Caco-2 (cell line): Measurements from ENCODE around the gene BAZ2B. TPM values are rescaled to one million over a fixed set of nuclear protein-coding genes. Genes with fewer than 3 reads are reported as not detected.

ENCODE experiments used
- BruUV-seq: library from RNA; stranded (reverse); fragments of 400-500 nt; replicated peaks from 2 replicates; lab custom pipeline; 2021; lab: Mats Ljungman, UMichigan
- CTCF ChIA-PET: fragments of 300-600 bp; sonication (Branson Sonifier 250); formaldehyde crosslinking; loops from one replicate; lab custom pipeline; 2022; ENCODE audit warnings: antibody characterized with exemption; lab: Charles Lee
- POLR2A ChIA-PET: fragments of 300-600 bp; sonication (Branson Sonifier 250); formaldehyde crosslinking; loops from one replicate; lab custom pipeline; 2022; ENCODE audit warnings: antibody characterized with exemption; lab: Charles Lee
- DNase-seq, 2 experiments: peaks; one replicate each; pipeline versions ENCODE4 v3.0.0 to v3.0.0-alpha.2; 2020 to 2022
- H3K27me3 ChIP-seq: replicated peaks from 2 replicates; pipeline ENCODE4 v1.6.0; 2011; ENCODE audit warnings: low read length; ENCODE audit not compliant: control insufficient read depth, insufficient read depth
- H3K36me3 ChIP-seq: 2 replicates; pipeline ENCODE4 v1.5.1; 2011; ENCODE audit warnings: low read length; ENCODE audit not compliant: control insufficient read depth, insufficient read depth
- H3K4me1 ChIP-seq: fragments of 250-450 bp; sonication (Bioruptor Pico); 2 replicates; pipeline ENCODE4 v1.5.1; 2020; ENCODE audit warnings: mild to moderate bottlenecking
- H3K4me3 ChIP-seq: 2 replicates; pipeline ENCODE4 v1.5.1; 2011; ENCODE audit warnings: low read depth, mild to moderate bottlenecking, control low read depth, low read length
- H3K9me3 ChIP-seq: fragments of 250-450 bp; sonication (Bioruptor Pico); 2 replicates; pipeline ENCODE4 v1.5.1; 2020; ENCODE audit warnings: mild to moderate bottlenecking, moderate library complexity
- H3K27ac Mint-ChIP-seq: one replicate; pipeline ENCODE4 v1.8.0; 2022; ENCODE audit warnings: mixed read lengths; ENCODE audit not compliant: unreplicated experiment
- H3K27me3 Mint-ChIP-seq: one replicate; pipeline ENCODE4 v1.8.0; 2022; ENCODE audit warnings: mixed read lengths; ENCODE audit not compliant: insufficient read depth, unreplicated experiment
- H3K36me3 Mint-ChIP-seq: one replicate; pipeline ENCODE4 v1.8.0; 2022; ENCODE audit warnings: mild to moderate bottlenecking, mixed read lengths; ENCODE audit not compliant: insufficient read depth, unreplicated experiment
- H3K4me1 Mint-ChIP-seq: one replicate; pipeline ENCODE4 v1.8.0; 2022; ENCODE audit warnings: low read depth, mixed read lengths; ENCODE audit not compliant: unreplicated experiment
- H3K4me3 Mint-ChIP-seq: one replicate; pipeline ENCODE4 v1.8.0; 2022; ENCODE audit warnings: mild to moderate bottlenecking, moderate library complexity, mixed read lengths; ENCODE audit not compliant: unreplicated experiment
- H3K9me3 Mint-ChIP-seq: one replicate; pipeline ENCODE4 v1.8.0; 2022; ENCODE audit warnings: mixed read lengths; ENCODE audit not compliant: unreplicated experiment
- CTCF ChIP-seq, 2 experiments: fragments of 200-600 bp in 1 of 2; IDR thresholded peaks; 1 replicate in 1 of 2; 2 replicates in 1 of 2; pipeline versions ENCODE4 v1.5.1 to v1.8.0; 2011 to 2022; ENCODE audit warnings: antibody characterized with exemption in 1 of 2, control low read depth in 1 of 2, inconsistent platforms in 1 of 2, low read depth in 1 of 2, low read length in 1 of 2, mild to moderate bottlenecking in 1 of 2, moderate library complexity in 1 of 2; ENCODE audit not compliant: insufficient read depth in 1 of 2, severe bottlenecking in 1 of 2, unreplicated experiment in 1 of 2
- intact Hi-C: fragments of 100-400 bp; cut with micrococcal nuclease; formaldehyde crosslinking; loops from one replicate; pipeline ENCODE4 v1.10.0; 2022; ENCODE audit not compliant: unreplicated experiment
- total RNA-seq: library from RNA; stranded (reverse); gene quantifications from 2 replicates; pipeline ENCODE4 v1.2.3, GENCODE V29; 2022

The BAZ2B gene
- total RNA-seq, 1 experiment from 2014 or later, result 32.9 TPM

- POLR2A ChIA-PET, result no interaction called here
- H3K4me3 ChIP-seq, result no peak overlapping the region
- Mint-ChIP-seq H3K27ac (no peak overlapping the region), H3K4me3 (no peak overlapping the region), H3K4me1 (no peaks in the 10 kb centered on the region), H3K36me3 (peaks cover 9% of the 10 kb centered on the region), H3K27me3 (no peaks in the 10 kb centered on the region), H3K9me3 (no peaks in the 10 kb centered on the region)
- intact Hi-C loops, result no loop called here
- no peaks in the 10 kb centered on the region for H3K9me3 ChIP-seq
- TF ChIP-seq CTCF (IDR thresholded peaks at IDR 0.05; ENCODE audit: insufficient read depth in 1 of 2, low read depth in 1 of 2, low read length in 1 of 2, severe bottlenecking in 1 of 2, unreplicated experiment in 1 of 2), result no peak
- CTCF ChIA-PET, result no interaction called here
- no peak for DNase-seq
- H3K36me3 ChIP-seq, result no peaks in the 10 kb centered on the region
- H3K4me1 ChIP-seq, result peaks cover 8% of the 10 kb centered on the region; the same call in 1 of the 2 replicates
- no TSS peak for BruUV-seq
- H3K27me3 ChIP-seq, result no peaks in the 10 kb centered on the region
Observed at GRCh38 chr2:159591221-159591620, 25.1 kb downstream of the BAZ2B start.

- DNase-seq, result no peak
- no peaks in the 10 kb centered on the region for H3K36me3 ChIP-seq
- no peaks in the 10 kb centered on the region for H3K27me3 ChIP-seq
- TF ChIP-seq CTCF (IDR thresholded peaks at IDR 0.05; ENCODE audit: insufficient read depth in 1 of 2, low read depth in 1 of 2, low read length in 1 of 2, severe bottlenecking in 1 of 2, unreplicated experiment in 1 of 2), result no peak
- Mint-ChIP-seq H3K36me3 (peaks cover 9% of the 10 kb centered on the region), H3K27me3 (no peaks in the 10 kb centered on the region), H3K27ac (no peak overlapping the region), H3K9me3 (no peaks in the 10 kb centered on the region), H3K4me3 (no peak overlapping the region), H3K4me1 (no peaks in the 10 kb centered on the region)
- no peak overlapping the region for H3K4me3 ChIP-seq
- no peaks in the 10 kb centered on the region for H3K9me3 ChIP-seq
- POLR2A ChIA-PET, result no interaction called here
- BruUV-seq, result no TSS peak
- intact Hi-C loops, result no loop called here
- H3K4me1 ChIP-seq, result peaks cover 8% of the 10 kb centered on the region; the same call in 1 of the 2 replicates
- CTCF ChIA-PET, result no interaction called here
Observed at GRCh38 chr2:159589286-159589685, 27.1 kb downstream of the BAZ2B start.

GRCh38 chr2:159586034-159586433 lies 30.3 kb downstream of the BAZ2B start:
- no peak overlapping the region for H3K27ac Mint-ChIP-seq
- intact Hi-C loops, result no loop called here
- no peaks in the 10 kb centered on the region for H3K27me3 Mint-ChIP-seq
- no peak for DNase-seq
- ChIA-PET CTCF (no interaction called here), POLR2A (no interaction called here)
- no peaks in the 10 kb centered on the region for H3K9me3 Mint-ChIP-seq
- peaks cover 9% of the 10 kb centered on the region for H3K36me3 Mint-ChIP-seq
- no peaks in the 10 kb centered on the region for H3K4me1 Mint-ChIP-seq
- Histone ChIP-seq H3K9me3 (no peaks in the 10 kb centered on the region), H3K4me1 (peaks cover 5% of the 10 kb centered on the region; the same call in 1 of the 2 replicates), H3K36me3 (no peaks in the 10 kb centered on the region), H3K4me3 (no peak overlapping the region), H3K27me3 (no peaks in the 10 kb centered on the region)
- no peak for TF ChIP-seq CTCF (IDR thresholded peaks at IDR 0.05; ENCODE audit: insufficient read depth in 1 of 2, low read depth in 1 of 2, low read length in 1 of 2, severe bottlenecking in 1 of 2, unreplicated experiment in 1 of 2)
- no TSS peak for BruUV-seq
- H3K4me3 Mint-ChIP-seq, result no peak overlapping the region
